ENCODE results near the gene ORM2. TPM values are rescaled to one million over a fixed set of nuclear protein-coding genes. Genes with fewer than 3 reads are reported as not detected.

Gene ORM2
- total RNA-seq, 6 experiments from 2014 or later = 3,162 to 5,107 (median 3,869) TPM

GRCh38 chr9:114344188-114344566 is 14.5 kb downstream of the ORM2 start:
- ATAC-seq (no peak), DNase-seq (no peak)
- TF ChIP-seq CTCF (IDR thresholded peaks at IDR 0.05) (no peak), POLR2A (IDR thresholded peaks at IDR 0.05) (no peak)
- Histone ChIP-seq H3K27me3 (no peaks in the 10 kb centered on the region), H3K9me3 (no peaks in the 10 kb centered on the region), H3K4me3 (no peak overlapping the region), H3K27ac (no peak overlapping the region), H3K4me1 (no peaks in the 10 kb centered on the region), H3K36me3 (peaks cover 7 to 84% (median 28%) of the 10 kb centered on the region in 4 donors)
- WGBS (ENCODE audit: insufficient coverage, low coverage, low lambda C conversion rate, missing lambda C conversion rate) = 86% methylated on average over 2 of the region's 11 CpGs
- intact Hi-C loops (cut with DNase I) = no loop called here

DNA sequence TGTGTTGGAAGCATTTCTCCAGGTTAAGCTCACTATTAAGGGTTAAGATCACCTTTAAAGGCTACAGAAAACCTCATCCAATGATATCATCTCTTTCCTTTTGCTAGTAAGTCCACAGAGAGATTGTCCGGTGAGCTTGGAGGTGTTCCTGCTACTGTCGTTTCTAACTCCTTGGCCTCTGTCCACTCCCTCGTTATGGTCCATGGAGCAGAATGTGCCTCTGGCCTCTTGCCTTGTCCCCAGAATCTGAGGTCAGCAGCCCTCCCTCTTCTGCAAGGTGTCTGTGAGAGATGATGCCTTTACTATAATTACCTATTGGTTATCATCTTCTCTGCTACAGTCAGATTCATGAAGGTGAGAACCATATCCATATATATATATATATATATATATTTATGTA is 15.0 kb downstream of the ORM2 start:
- Histone ChIP-seq H3K4me1 (no peaks in the 10 kb centered on the region), H3K4me3 (no peak overlapping the region), H3K36me3 (peaks cover 7 to 86% (median 28%) of the 10 kb centered on the region in 4 donors), H3K9me3 (no peaks in the 10 kb centered on the region), H3K27me3 (no peaks in the 10 kb centered on the region), H3K27ac (no peak overlapping the region)
- 52% methylated on average over 3 of the region's 3 CpGs for WGBS (ENCODE audit: insufficient coverage, low coverage, low lambda C conversion rate, missing lambda C conversion rate)
- ATAC-seq (no peak), DNase-seq (no peak)
- intact Hi-C loops (cut with DNase I) = no loop called here
- TF ChIP-seq CTCF (IDR thresholded peaks at IDR 0.05) (no peak), POLR2A (IDR thresholded peaks at IDR 0.05) (no peak)

DNA sequence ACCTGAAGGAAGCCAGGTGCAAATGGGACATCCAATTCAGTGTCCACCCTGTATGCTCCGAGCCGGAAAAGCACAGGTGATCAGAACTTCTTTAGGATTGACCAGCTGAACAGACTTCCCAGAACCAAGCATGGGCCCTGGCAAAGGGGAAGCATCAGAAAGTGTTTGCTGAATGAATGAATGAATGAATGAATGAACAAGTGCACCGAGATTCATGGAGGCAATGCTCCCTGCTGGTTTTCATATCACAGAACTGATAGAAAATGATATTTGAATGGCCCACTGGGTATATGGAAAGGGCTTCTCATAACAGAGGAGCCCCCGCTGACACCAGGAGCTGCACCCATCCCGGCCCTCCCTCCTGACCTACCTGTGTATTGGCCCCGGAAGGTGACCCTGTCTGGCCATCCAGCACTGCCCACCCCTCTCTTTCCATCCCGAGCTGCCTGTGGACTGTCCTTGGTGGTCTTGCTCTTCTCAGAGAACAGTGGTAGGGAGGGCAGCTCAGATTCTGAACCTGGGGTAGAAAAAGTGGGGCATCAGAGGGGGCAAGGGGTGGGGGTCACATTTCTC is 15.9 kb downstream of the ORM2 start:
- intact Hi-C loops (cut with DNase I) = no loop called here
- no peak for ATAC-seq
- no peaks in the 10 kb centered on the region for H3K27me3 ChIP-seq
- peaks cover 7 to 88% (median 30%) of the 10 kb centered on the region in 4 donors for H3K36me3 ChIP-seq
- no peaks in the 10 kb centered on the region for H3K9me3 ChIP-seq
- TF ChIP-seq POLR2A (IDR thresholded peaks at IDR 0.05) = no peak
- no peak for TF ChIP-seq CTCF (IDR thresholded peaks at IDR 0.05)
- H3K4me3 ChIP-seq = no peak overlapping the region
- WGBS (ENCODE audit: insufficient coverage, low coverage, low lambda C conversion rate, missing lambda C conversion rate) = 100% methylated on average over 3 of the region's 7 CpGs
- H3K4me1 ChIP-seq = no peaks in the 10 kb centered on the region
- H3K27ac ChIP-seq = no peak overlapping the region
- DNase-seq = no peak

GRCh38 chr9:114346146-114346545 is 16.5 kb downstream of the ORM2 start:
- intact Hi-C loops (cut with DNase I) = no loop called here
- no peak for ATAC-seq

More at GRCh38 chr9:114346146-114346545, 16.5 kb downstream of the ORM2 start:
- H3K36me3 ChIP-seq = peaks cover 7 to 83% (median 28%) of the 10 kb centered on the region in 4 donors
- H3K27ac ChIP-seq = no peak overlapping the region
- no peak overlapping the region for H3K4me3 ChIP-seq
- WGBS (ENCODE audit: insufficient coverage, low coverage, low lambda C conversion rate, missing lambda C conversion rate) = 73% methylated on average over 7 of the region's 11 CpGs
- H3K27me3 ChIP-seq = no peaks in the 10 kb centered on the region
- no peak for DNase-seq
- H3K4me1 ChIP-seq = peaks cover 0 to 2% (median 0%) of the 10 kb centered on the region in 4 donors
- H3K9me3 ChIP-seq = no peaks in the 10 kb centered on the region
- TF ChIP-seq POLR2A (IDR thresholded peaks at IDR 0.05) = no peak
- TF ChIP-seq CTCF (IDR thresholded peaks at IDR 0.05) = no peak
